ENCODE results near the gene PRDM16.

The PRDM16 gene

GRCh38 chr1:3051270-3052268 is 17.4 kb upstream of the PRDM16 start:
- in situ Hi-C loops (cut with HindIII; ENCODE audit: low pct_unique_long_range_greater_than_20kb, low sequenced_read_pairs), result no loop called here
- TF ChIP-seq JUND (IDR thresholded peaks at IDR 0.05; ENCODE audit: low read depth), result no peak
- DNase-seq (ENCODE audit: low read depth in 1 of 2, low spot score in 1 of 2), result no peak

GRCh38 chr1:3052501-3052900 is 16.5 kb upstream of the PRDM16 start:
- no peak for TF ChIP-seq JUND (IDR thresholded peaks at IDR 0.05; ENCODE audit: low read depth)

GRCh38 chr1:3053366-3053980 is 15.5 kb upstream of the PRDM16 start:
- no peak for TF ChIP-seq JUND (IDR thresholded peaks at IDR 0.05; ENCODE audit: low read depth)
- DNase-seq (ENCODE audit: low read depth in 1 of 2, low spot score in 1 of 2), result no peak
- in situ Hi-C loops (cut with HindIII; ENCODE audit: low pct_unique_long_range_greater_than_20kb, low sequenced_read_pairs), result no loop called here

More at GRCh38 chr1:3052501-3052900, 16.5 kb upstream of the PRDM16 start:
- no peak for DNase-seq (ENCODE audit: low read depth in 1 of 2, low spot score in 1 of 2)
- in situ Hi-C loops (cut with HindIII; ENCODE audit: low pct_unique_long_range_greater_than_20kb, low sequenced_read_pairs), result no loop called here

GRCh38 chr1:3053986-3054385 is 15.0 kb upstream of the PRDM16 start:
- TF ChIP-seq JUND (IDR thresholded peaks at IDR 0.05; ENCODE audit: low read depth), result no peak
- in situ Hi-C loops (cut with HindIII; ENCODE audit: low pct_unique_long_range_greater_than_20kb, low sequenced_read_pairs), result no loop called here
- DNase-seq (ENCODE audit: low read depth in 1 of 2, low spot score in 1 of 2), result no peak

GRCh38 chr1:3054474-3054873 is 14.5 kb upstream of the PRDM16 start:
- in situ Hi-C loops (cut with HindIII; ENCODE audit: low pct_unique_long_range_greater_than_20kb, low sequenced_read_pairs), result no loop called here
- TF ChIP-seq JUND (IDR thresholded peaks at IDR 0.05; ENCODE audit: low read depth), result no peak
- DNase-seq (ENCODE audit: low read depth in 1 of 2, low spot score in 1 of 2), result no peak

- DNase-seq (ENCODE audit: low read depth in 1 of 2, low spot score in 1 of 2), result no peak
- in situ Hi-C loops (cut with HindIII; ENCODE audit: low pct_unique_long_range_greater_than_20kb, low sequenced_read_pairs), result no loop called here
- no peak for TF ChIP-seq JUND (IDR thresholded peaks at IDR 0.05; ENCODE audit: low read depth)
Observed at GRCh38 chr1:3055051-3055450, 14.0 kb upstream of the PRDM16 start.

- in situ Hi-C loops (cut with HindIII; ENCODE audit: low pct_unique_long_range_greater_than_20kb, low sequenced_read_pairs), result no loop called here
- no peak for DNase-seq (ENCODE audit: low read depth in 1 of 2, low spot score in 1 of 2)
- no peak for TF ChIP-seq JUND (IDR thresholded peaks at IDR 0.05; ENCODE audit: low read depth)
Observed at GRCh38 chr1:3056641-3057040, 12.4 kb upstream of the PRDM16 start.

GRCh38 chr1:3058263-3059030 is 10.6 kb upstream of the PRDM16 start:
- TF ChIP-seq JUND (IDR thresholded peaks at IDR 0.05; ENCODE audit: low read depth), result no peak

GRCh38 chr1:3060127-3060526 is 8.9 kb upstream of the PRDM16 start:
- in situ Hi-C loops (cut with HindIII; ENCODE audit: low pct_unique_long_range_greater_than_20kb, low sequenced_read_pairs), result no loop called here
- DNase-seq (ENCODE audit: low read depth in 1 of 2, low spot score in 1 of 2), result no peak
- no peak for TF ChIP-seq JUND (IDR thresholded peaks at IDR 0.05; ENCODE audit: low read depth)

More at GRCh38 chr1:3058263-3059030, 10.6 kb upstream of the PRDM16 start:
- DNase-seq (ENCODE audit: low read depth in 1 of 2, low spot score in 1 of 2), result no peak
- in situ Hi-C loops (cut with HindIII; ENCODE audit: low pct_unique_long_range_greater_than_20kb, low sequenced_read_pairs), result no loop called here

GRCh38 chr1:3060601-3061551 is 8.1 kb upstream of the PRDM16 start:
- no peak for DNase-seq (ENCODE audit: low read depth in 1 of 2, low spot score in 1 of 2)
- TF ChIP-seq JUND (IDR thresholded peaks at IDR 0.05; ENCODE audit: low read depth), result no peak
- in situ Hi-C loops (cut with HindIII; ENCODE audit: low pct_unique_long_range_greater_than_20kb, low sequenced_read_pairs), result no loop called here

- in situ Hi-C loops (cut with HindIII; ENCODE audit: low pct_unique_long_range_greater_than_20kb, low sequenced_read_pairs), result no loop called here
- TF ChIP-seq JUND (IDR thresholded peaks at IDR 0.05; ENCODE audit: low read depth), result no peak
- no peak for DNase-seq (ENCODE audit: low read depth in 1 of 2, low spot score in 1 of 2)
Observed at GRCh38 chr1:3061566-3061965, 7.4 kb upstream of the PRDM16 start.

Data from T47D (cell line).